ENCODE results near the gene PHKB.

Gene PHKB

GRCh38 chr16:47562366-47562765 lies 101.2 kb downstream of the PHKB start:
- ChIA-PET POLR2A (no interaction called here), CTCF (interaction anchor here (1.0 to 1.4 kb wide), 3 partner anchors 12 to 37 kb away, joined by 3 to 4 read pairs (median 3); no protein-coding TSS in a partner anchor)
- no peak for DNase-seq (ENCODE audit: extremely low spot score)
- TF ChIP-seq CTCF (IDR thresholded peaks at IDR 0.05; ENCODE audit: control extremely low read depth, extremely low read depth, low read depth, missing control alignments), result no peak

- POLR2A ChIA-PET, result no interaction called here
Observed at GRCh38 chr16:47565454-47565853, 104.3 kb downstream of the PHKB start.

GRCh38 chr16:47567321-47567720 lies 106.2 kb downstream of the PHKB start:
- no peak for TF ChIP-seq CTCF (IDR thresholded peaks at IDR 0.05; ENCODE audit: control extremely low read depth, extremely low read depth, low read depth, missing control alignments)
- no peak for DNase-seq (ENCODE audit: extremely low spot score)
- ChIA-PET POLR2A (no interaction called here), CTCF (no interaction called here)

More at GRCh38 chr16:47565454-47565853, 104.3 kb downstream of the PHKB start:
- no peak for DNase-seq (ENCODE audit: extremely low spot score)
- CTCF ChIA-PET, result interaction anchor here (1.2 kb wide), 1 partner anchor 26 kb away, joined by 3 read pairs; no protein-coding TSS in a partner anchor
- no peak for TF ChIP-seq CTCF (IDR thresholded peaks at IDR 0.05; ENCODE audit: control extremely low read depth, extremely low read depth, low read depth, missing control alignments)

GRCh38 chr16:47568351-47568750 lies 107.2 kb downstream of the PHKB start:
- ChIA-PET POLR2A (no interaction called here), CTCF (no interaction called here)
- TF ChIP-seq CTCF (IDR thresholded peaks at IDR 0.05; ENCODE audit: control extremely low read depth, extremely low read depth, low read depth, missing control alignments), result no peak
- no peak for DNase-seq (ENCODE audit: extremely low spot score)

GRCh38 chr16:47571049-47571448 lies 109.9 kb downstream of the PHKB start:
- CTCF ChIA-PET, result no interaction called here
- no peak for DNase-seq (ENCODE audit: extremely low spot score)
- no peak for TF ChIP-seq CTCF (IDR thresholded peaks at IDR 0.05; ENCODE audit: control extremely low read depth, extremely low read depth, low read depth, missing control alignments)
- POLR2A ChIA-PET, result no interaction called here

- no peak for TF ChIP-seq CTCF (IDR thresholded peaks at IDR 0.05; ENCODE audit: control extremely low read depth, extremely low read depth, low read depth, missing control alignments)
- DNase-seq (ENCODE audit: extremely low spot score), result no peak
- ChIA-PET POLR2A (no interaction called here), CTCF (interaction anchor here (1.3 kb wide), 1 partner anchor 38 kb away, joined by 3 read pairs; no protein-coding TSS in a partner anchor)
Observed at GRCh38 chr16:47571711-47572110, 110.6 kb downstream of the PHKB start.

Data from GM10248 (cell line).